Measurements from ENCODE around the gene TNS4. TPM values are rescaled to one million over a fixed set of nuclear protein-coding genes. Genes with fewer than 3 reads are reported as not detected.

Gene TNS4
- polyA plus RNA-seq, 1 donor: 0.14 TPM

DNA sequence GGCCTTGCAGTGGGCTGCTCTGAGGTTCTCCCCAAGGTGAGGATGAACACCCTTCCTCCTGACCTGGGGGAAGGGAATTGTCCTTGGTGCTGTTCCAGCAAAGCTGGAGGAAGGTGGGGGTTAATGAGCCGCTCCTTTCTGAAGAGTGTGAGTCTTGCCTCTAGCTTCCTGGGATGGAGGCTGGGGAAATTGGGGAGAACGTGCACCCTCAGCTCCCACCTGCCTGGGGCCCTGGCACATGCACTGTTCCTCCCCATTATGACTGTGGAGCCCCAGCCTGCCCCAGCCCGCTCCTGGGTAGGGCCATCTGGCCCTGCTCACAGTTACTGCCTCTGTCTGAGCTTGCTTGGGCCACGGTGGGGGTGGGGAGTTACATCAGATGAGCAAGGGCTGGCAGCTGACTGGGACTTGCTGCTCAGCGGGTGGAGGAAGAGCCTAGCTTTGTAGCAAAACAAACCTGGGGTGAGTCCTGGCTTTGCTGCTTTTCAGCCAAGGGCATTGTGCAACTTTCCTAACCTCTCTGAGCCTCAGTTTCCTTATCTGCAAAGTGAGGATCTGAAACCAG lies 11.1 kb downstream of the TNS4 start:
- no peak for DNase-seq

DNA sequence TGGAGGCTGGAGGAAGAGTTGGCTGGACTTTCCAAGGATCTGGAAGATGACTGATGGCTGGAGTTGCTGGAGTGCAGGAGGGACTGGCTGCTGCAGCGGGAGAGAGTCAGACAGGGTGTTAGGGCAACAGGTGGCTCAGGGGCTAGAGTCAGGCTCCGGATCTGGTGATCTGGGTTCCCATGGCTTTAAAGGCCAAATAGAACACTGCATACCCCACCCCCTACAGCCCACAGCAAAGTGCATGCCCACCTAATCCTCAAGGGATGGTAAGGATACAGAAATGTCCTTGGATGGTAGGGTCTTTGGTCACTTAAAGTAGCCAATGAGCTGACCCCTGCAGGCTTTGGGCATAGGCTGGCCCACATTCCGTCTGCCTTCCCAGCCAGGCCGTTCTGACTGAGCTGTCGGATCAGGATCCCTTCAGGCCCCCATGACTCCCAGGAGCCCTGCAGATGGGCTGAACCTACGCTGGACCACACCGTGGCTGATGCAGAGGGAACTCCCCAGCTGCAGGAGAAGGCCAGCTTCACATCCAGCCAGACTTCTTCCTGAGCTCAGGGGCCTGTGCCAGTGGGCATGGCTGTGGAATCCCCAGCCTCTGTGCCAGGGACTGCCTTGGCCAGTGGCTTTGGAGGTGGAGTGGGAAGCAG lies 13.9 kb downstream of the TNS4 start:
- no peak for DNase-seq

DNA sequence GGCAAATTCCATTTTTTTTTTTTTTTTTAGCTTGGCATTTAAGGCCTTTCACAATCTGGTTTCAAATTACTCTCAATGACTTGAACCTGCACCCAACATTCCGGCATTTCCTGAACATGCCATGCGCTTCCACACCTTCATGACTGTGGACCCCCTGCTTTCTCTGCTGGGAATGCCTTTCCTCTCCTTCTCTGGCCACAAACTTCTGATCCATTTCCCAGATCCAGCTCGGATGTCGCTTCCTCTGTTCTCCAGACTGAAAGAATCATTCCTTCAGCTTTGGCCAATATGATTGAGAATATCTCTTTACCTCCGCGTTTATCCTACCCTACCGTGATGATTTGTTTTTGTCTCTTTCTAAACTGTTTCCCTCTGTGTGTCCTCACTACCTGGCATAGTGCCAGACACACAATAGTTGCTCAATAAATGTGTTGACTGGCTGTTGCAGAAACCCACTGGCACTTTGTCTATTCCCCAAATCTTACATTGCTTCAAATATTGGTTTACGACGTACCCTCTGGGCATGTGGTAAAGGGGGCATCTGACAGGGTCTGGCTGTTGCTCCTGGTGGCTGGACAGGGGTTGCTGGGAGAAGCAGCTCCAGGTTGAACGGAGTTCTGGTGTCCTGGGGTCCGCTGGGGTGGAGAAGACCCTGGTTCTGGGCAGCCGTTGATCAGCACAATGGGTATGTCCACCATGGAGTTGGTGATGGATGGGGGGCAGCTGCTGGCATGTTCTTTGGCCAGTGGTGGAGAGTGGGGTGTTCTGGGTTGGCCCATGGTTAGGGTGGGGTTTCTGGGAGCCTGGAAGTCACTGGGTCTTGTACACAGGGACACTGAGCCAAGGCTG lies 14.7 kb downstream of the TNS4 start:
- DNase-seq: no peak

DNA sequence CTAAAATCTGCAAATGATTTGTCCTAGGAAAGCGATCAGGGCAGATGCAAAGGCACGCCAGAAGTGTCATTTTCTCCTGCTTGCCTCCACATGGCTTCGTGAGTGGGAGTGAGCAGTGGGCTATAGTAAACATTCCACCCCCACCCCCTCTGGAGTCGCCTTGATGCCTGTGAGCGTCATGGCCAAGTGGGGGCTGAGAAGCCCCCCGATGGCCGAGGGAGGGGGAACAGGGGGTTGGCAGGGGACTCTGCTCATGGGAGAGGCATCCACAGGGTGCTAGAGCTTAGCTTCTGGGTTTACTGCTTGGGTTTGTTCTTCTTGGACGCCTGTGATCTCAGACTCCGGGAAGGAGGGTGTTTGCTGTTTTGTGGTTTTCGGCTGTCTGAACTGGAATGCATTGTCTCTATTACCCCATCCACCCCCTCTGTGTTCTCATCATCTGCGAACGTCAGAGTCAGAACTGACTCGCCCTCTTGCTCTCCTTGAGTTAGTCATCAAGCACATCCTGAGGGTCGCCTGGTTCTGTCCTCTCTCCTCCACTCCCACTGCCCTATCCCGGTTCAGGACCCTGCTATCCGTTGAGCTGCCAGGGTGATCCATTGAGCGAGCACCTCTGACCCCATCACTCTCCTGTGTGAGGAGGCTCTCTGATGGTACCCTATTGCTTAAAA lies 15.4 kb downstream of the TNS4 start:
- DNase-seq: no peak

DNA sequence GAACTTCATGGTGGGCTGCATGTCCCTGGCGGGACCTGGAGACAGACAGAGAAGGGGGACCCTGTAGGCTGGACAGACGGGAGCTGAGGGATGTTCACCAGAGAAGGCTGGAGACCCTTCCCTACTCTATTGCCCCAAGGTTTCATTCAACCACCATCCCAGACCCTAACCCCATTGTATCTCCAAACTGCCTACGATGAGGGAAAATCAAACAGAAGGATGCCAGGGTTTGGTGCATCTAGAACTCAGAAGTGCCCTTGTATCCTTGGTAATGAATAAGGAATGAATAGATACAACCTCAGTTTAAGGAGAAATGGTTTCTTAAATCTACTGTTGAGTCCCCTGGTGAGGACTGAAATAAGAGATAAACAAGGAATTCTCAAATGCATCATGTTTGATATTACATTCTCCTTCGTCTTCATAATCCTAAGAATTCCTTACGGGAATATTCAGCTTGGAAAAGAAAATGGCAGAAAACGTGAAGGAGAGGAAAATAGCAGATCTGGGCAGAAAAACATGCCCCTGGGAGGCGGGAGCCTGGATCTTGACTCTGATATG lies 16.4 kb downstream of the TNS4 start:
- no peak for DNase-seq

DNA sequence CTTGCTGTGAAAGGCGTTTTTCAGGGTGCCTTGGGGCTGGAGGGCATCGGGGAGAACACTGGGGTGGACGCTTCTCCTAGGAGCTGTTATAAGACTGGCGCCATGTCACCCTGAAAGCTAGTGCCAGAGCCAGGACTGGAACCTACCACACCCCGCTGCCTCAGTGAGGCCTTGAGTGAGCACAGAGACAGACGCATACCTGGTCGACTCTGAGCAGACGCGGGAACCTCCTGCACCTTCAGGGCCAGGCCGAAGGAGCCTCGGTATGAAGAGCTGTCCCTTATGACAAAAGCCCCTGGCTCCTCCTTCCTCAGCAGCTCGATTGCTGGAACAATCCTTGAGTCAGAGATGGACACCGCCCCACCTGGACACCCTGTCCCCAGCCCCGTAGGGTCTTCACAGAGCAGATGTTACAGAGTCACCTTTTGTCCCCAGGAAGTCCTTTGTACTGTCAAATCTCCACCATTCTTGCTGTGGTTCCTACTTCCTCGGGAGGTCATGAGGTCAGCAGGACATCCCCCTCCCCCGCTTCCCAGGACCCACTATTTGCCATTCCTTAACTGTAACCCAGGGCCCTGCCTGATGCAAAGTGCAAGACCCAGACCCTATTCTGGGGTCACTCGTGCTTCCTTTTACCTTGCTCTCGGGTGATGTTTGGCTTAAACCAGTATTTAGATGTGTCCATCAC lies 17.0 kb downstream of the TNS4 start:
- DNase-seq: no peak

DNA sequence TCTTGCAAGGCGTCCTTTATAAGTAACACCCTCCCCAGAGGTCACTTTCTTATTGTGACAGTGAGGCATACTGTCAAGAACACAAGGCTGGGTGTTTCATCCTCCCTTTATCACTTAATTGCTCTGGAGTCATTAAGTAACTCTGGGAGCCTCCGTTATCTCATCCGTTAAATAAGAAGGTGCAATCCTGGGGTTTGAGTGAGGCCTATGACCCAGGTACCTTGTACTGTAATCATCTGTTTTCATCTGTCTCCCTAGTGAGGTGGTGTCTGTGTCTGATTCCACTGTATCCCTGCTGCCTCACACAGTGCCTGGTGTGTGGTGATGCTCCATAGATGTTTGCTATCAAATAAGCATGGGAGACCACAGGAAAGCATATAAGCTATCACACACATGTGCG lies 17.7 kb downstream of the TNS4 start:
- no peak for DNase-seq

DNA sequence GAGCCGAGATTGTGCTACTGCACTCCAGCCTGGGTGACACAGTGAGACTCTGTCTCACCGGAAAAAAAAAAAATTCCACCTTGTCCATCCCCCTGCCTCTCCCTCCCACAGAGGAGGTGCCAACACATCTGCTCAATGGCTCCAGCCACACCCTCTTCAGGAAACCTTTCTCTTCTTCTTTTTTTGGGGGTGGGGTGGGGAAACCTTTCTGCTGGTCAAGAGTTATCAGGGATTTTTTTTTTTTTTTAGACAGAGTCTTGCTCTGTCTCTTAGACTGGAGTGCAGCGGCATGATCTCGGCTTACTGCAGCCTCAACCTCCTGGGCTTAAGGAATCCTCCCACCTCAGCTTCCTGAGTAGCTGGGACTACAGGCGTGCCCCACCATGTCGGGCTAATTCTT lies 18.7 kb downstream of the TNS4 start:
- no peak for DNase-seq

DNA sequence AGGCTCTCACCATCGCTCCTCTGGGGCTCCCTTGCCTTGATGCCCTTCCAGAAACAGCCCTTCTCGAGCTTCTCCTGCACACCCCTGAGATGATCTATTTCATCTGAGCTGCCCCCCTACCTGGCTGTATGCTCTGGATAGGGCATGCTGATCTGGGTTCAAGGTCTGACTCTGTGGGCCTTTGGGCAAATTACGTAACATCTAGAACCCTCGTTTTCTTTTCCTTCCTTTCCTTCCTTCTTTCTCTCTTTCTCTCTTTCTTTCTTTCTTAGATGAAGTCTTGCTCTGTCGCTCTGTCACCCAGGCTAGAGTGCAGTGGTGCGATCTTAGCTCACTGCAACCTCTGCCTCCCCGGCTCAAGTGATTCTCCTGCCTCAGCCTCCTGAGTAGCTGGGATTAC lies 20.3 kb downstream of the TNS4 start:
- DNase-seq: no peak

DNA sequence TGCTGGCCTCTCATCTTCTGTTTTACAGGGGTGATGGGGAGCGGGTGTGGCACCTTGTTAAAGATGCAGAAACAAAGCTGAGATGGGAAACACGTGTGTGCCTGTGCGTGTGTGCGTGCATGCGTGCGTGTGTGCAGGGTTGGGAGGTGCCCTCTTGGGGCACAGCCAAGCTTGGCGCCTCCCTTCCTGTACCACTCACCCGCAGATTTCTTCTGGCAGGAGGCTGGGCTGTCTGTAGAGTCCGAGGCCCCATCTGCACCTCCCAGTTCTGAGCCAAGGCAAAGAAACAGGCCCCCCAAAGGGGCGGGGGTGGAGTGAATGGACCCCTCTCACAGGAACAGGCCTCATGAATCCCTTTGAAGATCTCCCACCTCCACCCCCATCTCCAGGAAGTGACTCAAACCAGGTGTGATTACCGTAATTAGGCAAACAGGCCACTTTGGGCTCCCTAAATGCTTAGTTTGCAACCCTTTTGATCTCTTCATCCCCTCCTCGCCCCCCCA lies 20.9 kb downstream of the TNS4 start:
- no peak for DNase-seq

DNA sequence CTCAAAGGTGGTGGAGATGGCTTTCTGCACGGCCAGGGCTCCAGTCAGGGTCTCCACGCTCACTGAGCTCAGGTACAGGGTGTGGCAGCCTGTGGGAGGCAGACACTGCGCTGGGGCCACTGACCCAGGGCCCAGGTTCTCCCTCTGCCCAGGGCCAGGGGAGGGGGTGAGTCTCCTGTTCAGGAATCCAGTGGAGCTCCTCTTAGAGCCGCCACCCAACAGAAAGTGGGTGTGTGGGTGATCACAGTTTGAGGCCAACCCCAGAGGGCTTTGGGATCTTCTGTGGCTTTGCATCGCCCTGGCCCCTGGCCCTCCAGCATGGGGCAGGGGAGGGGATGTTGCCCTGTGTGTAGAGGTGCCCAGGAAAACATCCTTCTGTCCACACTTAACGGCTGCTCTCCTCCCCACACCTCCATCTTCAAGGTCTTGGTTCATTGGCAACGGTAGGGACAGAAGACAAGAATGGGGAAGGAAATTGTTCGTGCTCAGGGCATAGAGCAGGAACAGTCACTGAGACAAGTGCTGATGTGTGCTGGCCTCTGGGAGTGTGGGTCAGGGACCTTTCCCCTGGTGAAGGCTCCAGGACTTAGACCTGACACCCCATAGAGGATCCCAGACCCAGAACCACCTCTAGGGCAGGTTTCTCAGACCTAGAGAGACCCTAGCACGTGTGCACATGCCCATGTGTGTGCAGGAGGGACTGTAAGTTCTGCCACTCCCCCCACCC lies 21.5 kb downstream of the TNS4 start:
- no peak for DNase-seq

DNA sequence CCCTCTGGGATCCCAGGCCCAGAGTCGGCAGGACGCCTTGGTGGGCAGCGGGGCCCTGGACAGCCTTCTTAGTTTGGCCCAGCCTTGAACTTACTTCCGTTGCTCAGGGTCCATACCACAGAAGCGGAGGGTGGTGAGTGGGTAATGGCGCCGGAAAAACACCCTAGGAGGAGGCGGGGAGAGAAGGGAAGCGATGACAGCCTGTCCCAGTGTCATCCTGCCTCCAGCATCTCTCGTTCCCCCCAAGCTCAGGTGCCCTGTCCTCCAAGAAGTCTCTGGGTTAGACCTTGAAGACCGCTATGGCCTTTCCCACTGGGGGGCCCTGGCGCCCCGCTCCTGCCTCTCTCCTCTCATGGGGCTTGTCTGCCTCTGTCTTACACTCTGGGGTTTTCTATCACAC lies 22.9 kb downstream of the TNS4 start:
- DNase-seq: no peak

DNA sequence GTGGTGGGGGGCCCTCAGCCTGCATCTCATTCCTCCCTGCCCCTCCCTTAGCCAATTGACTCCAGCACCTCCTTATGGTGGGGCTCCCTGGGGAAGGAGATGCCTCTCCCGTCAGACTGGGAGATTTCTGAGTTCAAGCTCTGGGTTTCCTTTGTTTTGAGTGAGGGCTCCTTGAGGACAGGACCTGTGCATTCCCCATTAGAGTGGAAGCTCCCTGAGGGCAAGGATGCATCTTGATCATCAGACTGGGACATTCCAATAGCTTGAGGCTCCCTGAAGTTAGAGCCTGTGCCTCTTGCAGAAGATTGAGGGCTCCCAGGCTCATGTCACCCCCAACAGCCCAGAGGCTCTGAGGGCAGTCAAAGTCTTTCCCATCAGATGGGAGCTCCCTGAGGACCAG lies 23.6 kb downstream of the TNS4 start:
- DNase-seq: no peak

DNA sequence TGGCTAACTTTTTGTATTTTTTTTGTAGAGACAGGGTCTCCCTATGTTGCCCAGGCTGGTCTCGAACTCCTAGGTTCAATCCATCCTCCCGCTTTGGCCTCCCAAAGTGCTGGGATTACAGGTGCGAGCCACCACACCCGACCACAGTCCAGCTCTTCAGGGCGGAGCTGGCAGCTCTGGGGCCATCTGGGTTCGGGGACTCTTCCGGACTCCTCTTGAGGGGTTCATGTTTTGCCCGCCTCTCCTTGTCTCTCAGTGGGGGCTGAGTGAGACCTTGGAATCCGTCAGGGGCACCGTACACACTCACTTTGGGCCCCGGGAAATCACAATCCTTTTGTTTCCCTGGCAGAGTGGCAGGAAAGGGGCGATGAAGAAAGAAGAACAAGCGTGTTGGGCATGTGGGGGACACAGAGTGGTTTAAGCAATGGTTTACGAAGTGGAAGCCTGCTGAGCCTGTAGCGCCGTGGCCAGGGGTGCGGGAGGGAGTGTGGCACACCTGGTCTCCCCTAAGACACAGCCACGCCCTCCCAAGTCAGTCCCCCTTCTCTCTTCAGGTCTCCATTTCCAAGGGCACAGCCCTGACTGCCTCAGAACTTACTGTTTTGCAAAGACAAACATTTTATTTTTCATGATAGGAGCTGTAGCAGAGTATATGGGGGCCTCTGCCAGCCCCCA lies 26.1 kb downstream of the TNS4 start:
- DNase-seq: no peak

DNA sequence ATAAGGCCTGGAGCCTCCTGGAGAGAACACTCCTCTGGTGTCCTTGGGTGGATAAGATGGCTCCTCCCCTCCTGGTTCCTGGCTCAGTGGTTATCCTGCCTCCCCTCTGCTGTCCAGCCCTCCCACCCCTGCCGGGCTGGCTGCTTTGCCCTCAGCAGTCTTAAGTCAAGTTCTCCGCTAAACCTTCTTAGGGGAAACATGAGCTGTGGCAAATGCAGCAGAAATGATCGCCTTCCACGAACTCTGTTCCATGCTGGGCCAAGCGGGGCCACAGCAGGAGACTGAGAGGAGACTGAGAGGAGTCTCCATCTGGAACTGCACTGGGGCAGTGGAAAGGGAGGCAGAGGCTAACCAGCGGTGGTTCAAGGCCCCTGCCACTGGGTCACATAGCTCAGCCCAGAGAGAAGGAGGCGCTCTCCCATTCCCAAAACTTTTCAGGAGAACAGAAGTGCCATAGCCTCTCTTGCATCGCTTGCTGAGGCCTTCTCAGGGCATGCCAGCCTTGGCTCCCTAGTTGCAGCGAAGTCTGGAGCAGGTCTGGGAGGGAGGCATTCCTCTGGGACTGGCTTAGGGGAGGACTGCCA lies 26.9 kb downstream of the TNS4 start:
- DNase-seq: no peak

DNA sequence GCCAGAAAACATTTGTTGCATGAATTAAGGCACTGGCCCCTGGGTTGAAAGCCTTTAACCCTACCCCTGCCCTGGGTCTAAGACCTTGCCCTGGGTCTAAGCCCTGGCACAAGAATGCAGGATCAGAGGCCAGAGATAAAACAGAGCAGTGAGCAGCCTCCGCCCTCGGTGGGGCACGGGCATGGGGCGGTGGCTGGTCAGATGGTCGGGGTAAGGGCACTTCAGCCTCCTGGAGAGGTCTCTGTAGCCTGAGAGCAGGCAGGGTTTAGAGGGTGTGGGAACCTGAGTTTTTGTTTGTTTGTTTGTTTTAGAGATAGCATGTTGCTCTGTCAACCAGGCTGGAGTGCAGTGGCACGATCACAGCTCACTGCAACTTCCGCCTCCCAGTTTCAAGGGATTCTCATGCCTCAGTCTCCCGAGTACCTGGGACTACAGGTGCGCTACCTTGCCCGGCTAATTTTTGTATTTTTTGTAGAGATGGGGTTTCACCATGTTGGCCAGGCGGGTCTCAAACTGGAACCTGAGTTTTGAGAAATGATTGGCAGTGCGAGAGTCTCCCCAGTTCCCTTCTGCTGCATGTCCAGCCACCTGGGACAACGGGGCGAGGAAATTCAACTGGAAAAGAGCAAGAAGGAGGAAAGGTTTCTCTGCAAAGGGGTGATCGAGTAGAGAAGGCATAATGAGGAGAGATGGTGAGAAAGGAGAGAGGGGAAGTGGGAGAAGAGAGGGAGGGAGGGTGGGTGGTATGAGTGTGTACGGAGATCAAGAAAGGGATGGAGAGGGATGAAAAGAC lies 27.7 kb downstream of the TNS4 start:
- DNase-seq: no peak

DNA sequence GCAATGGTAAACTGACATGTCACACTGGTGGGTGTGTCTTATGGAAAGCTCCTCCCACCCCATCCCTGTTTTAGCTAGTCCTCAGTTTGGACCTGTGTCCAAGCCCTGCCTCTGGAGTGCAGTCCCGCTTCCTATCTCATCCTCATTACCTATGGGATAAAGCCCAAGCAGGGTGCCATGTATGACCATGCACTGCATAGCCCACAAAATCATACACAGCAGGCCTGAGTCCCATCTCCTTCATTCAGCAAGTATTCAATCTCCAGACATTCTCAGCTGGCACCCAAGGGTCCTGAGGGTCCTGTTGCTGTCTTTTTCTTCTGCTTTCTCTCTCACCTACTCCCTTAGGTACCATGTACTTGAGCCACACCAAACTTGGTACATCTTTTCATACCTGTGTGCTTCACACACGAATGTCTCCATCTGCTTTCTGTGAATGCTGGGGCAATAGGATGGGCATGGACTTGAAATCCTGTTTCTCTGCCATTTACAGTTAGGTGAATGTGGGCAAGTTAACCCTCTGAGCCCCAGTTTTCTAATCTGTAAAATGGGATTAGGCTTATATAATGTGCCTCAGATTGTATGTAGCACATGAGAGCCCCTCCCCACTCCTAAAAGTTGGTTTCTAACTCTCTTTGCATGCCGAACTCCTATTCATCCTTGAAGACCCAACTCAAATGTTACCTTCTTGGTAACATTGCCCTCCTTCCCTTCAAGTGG lies 28.5 kb downstream of the TNS4 start:
- DNase-seq: no peak

DNA sequence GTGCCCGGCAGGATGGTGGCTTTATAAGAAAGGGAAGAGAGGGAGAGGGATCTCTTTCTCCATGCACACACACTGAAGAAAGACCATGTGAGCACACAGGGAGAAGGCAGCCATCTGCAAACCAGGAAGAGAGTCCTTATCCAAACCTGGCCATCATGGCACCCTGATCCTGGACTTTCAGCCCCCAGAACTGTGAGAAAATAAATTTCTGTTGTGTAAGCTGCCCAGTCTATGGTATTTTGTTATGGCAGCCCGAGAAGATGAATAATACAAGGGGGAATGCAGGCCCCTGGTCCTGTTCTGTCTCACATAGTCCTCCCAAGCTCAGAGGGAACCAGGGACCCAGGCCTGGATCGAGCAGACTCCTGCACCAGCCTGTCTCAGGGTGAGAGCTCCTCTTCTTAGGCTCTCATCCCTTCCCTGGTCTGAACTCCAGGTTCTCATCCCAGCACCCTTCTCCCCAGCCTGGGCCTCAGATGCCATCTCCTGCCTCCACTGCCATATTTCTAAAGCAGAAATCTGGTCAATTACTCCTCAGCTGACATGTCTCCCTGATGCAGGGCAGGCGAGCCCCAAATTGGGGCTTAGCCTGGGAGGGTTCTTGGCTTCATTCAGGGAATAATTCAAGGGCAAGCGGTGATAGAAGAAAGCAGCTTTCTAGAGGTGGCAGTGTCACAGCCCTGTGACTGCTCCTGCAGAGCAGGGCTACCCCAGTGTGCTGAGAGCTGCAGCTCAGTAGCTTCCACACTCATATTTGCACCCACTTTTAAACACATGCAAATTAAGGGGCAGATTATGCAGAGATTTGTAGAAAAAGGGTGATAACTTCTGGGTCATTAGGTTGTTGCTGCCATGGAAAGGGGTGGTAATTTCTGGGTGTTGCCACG lies 29.3 kb downstream of the TNS4 start:
- DNase-seq: no peak
